Limb (tissue), 2 donors: ENCODE measurements around the gene FUS.
"Not testable (repeated sequence)": the region's sequence is repeated elsewhere in the genome, so short reads cannot be mapped to it uniquely, and the experiment has no call there.

ENCODE experiments used
- DNase-seq, 2 donors: peaks; one replicate each; pipeline ENCODE4 v3.0.0-alpha.2; 2016; ENCODE audit errors: extremely low spot score in 2 of 2

The FUS gene

DNA sequence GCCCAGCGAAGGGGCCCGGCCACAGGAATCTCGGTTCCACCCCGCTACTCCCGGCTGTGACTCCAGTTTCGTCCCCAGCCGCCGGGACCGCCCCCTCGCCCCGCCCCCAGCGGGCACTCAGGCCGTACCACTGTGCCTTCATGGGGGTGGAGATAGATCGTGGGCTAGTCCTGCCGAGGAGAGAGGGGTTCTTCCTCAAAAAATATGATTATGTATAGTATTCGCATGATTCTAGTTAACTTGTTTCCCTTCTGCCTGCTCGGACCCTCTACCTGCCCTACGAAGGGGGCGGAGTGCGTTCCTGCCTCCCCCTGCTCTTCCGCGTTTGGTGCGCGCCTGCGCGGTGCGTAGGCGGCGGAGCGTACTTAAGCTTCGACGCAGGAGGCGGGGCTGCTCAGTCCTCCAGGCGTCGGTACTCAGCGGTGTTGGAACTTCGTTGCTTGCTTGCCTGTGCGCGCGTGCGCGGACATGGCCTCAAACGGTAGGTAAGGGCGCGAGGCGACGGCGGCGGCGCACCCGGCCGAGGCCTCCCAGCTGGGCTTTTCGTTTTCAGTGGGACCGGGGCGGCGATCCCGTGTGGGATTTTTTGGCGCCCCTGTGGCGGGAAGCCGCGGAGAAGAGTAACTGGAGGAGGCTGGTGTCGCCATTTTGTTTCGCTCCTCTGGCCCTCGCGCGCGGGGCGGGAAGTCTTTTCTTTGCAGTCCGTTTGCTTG is at the start of gene FUS:
TSS of gene FUS (plus strand) at position 393 of the 713 bp plus-strand sequence. CDS start at position 469, 76 bp downstream.
- peak; percentile 93 to 96 for DNase-seq

DNA sequence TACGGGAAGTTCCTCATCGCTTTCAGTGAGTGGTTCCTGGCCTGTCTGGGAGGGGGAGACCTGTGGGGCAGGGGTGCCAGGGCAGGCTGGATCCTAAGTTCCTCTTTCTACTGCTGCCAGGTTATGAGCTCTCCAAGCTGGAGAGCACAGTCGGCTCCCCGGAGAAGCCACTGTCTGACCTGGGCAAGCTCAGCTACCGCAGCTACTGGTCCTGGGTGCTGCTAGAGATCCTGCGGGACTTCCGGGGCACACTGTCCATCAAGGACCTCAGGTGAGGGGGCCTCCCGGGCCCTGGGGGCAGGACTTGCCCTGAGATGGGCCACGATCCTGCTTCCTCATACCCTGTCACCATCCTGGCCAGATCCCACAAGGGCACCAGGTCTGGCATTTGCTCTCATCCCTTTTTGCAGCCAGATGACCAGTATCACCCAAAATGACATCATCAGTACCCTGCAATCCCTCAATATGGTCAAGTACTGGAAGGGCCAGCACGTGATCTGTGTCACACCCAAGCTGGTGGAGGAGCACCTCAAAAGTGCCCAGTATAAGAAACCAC is 49.5 kb upstream of the FUS start:
- no peak for DNase-seq

DNA sequence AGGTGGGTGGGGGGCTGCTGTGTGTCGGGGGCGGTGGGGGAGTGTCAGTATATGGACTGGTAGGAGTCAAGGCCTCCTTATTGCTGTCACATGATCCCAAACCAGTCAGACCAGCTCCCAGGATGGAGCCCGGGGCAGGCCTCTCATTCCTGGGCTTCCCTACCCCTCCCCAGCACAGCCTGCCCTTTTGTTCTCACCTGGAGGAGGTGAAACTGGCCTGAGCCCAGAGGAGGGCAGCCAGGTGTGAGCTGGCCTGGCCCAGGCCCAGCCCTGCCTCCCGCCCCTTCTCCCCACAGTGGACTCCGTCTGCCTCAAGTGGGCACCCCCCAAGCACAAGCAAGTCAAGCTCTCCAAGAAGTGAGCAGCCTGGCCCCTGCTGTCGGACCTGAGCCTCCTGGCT is 49.0 kb upstream of the FUS start:
- no peak for DNase-seq

- no peak for DNase-seq
Observed at GRCh38 chr16:31131416-31131815, 48.5 kb upstream of the FUS start.

DNA sequence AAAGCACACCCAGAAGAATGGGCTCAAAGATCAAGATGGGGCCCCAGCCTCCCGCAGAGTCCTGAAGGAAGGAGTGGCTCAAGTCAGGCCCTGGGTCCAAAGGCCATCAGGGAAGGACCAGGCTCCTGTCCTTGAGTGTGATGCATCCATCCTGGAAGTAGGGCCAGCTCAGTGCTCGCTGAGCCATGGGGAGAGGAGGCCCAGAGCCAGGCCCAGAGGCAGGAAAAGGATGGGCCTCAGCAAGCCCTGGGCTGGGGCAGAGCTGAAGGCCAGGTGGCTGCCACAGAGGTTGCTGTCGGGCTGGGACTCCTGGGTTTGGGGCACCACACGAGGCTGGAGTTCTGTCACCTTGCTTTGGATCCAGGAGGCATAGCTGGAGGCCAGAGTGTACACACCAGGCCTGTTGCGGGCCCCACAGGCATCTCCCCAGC is 48.1 kb upstream of the FUS start:
- no peak for DNase-seq

GRCh38 chr16:31132303-31132979 is 47.5 kb upstream of the FUS start:
- DNase-seq: no peak

- no peak for DNase-seq
Observed at GRCh38 chr16:31133046-31133501, 46.9 kb upstream of the FUS start.

DNA sequence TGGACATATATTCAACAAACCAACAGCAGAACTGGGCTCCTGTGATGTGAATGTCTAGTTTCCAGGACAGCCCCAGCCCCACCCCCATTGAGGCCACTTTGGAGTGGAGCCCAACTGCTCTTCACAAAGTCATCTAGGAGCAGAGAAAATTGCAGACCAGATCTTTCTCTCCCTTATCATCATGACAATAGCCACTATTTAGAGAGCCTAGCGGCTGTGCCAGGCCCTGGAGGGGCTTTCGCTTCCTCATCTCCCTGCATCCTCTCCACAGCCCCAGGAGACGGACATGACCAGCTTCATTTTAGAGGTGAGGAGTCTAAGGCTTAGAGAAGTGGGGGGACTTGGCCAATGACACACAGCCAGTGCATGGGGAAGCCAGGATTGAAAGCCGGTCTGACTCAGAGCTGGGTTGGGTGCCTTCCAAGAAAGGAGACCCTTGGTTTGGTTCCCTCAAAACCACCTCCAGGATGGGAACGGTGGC is 45.8 kb upstream of the FUS start:
- no peak for DNase-seq

GRCh38 chr16:31134625-31135534 is 45.1 kb upstream of the FUS start:
- no peak for DNase-seq

- no peak for DNase-seq
Observed at GRCh38 chr16:31135535-31136286, 44.2 kb upstream of the FUS start, which contains the start of gene PRSS8. PRSS8 (minus strand) TSS chr16:31135727; CDS start chr16:31135498, 229 bp downstream.

GRCh38 chr16:31136287-31136662 is 43.7 kb upstream of the FUS start:
- no peak for DNase-seq

- not testable (repeated sequence) for DNase-seq
Observed at GRCh38 chr16:31136822-31137499, 43.0 kb upstream of the FUS start.

DNA sequence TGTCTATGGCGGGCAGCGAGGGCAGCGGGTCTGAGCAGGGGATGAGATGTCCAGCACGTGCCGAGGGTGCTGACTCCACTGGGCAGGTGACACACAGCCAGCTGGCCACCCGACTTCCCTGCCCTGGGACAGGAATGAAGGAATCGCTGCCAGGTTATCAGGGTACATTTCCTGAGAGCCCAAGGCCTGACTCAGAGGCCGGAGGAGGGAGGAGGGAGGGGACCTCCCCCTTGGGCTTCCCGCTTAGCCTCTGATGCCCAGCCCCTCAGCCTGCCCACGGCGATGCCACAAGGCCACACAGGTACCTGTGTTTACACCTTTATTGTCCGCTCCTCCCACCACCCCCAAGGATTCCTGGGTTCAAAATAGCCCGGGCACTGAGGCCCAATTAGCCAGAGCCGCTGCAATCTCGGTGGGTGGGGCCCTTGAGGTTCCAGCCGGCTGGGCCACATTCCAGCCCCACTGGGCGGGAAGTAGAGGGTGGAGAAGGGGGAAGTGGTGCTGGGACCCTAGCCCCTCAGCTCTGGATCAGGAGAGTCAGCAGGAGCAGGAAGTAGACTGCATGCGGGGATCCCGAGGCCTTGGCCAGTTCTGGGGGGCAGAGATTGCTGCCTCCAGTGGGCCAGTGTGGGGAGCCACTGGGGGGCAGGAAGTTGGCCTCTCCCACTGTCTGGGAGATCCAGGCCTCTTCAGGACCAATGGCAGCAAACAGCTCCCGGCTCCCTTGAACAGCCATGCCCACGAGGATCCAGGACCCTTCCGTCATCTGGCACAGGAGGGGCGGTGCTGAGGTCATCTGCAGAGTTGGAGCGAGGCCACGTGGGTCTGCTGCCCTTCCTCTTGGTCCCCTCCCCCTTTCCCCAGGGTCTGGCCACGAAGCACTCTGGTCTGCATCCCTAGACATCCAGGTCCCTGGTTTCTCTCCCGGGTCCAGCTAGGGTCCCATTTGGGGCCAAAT is 41.0 kb upstream of the FUS start:
- no peak for DNase-seq

- not testable (repeated sequence) for DNase-seq
Observed at GRCh38 chr16:31141071-31141469, 38.9 kb upstream of the FUS start.

DNA sequence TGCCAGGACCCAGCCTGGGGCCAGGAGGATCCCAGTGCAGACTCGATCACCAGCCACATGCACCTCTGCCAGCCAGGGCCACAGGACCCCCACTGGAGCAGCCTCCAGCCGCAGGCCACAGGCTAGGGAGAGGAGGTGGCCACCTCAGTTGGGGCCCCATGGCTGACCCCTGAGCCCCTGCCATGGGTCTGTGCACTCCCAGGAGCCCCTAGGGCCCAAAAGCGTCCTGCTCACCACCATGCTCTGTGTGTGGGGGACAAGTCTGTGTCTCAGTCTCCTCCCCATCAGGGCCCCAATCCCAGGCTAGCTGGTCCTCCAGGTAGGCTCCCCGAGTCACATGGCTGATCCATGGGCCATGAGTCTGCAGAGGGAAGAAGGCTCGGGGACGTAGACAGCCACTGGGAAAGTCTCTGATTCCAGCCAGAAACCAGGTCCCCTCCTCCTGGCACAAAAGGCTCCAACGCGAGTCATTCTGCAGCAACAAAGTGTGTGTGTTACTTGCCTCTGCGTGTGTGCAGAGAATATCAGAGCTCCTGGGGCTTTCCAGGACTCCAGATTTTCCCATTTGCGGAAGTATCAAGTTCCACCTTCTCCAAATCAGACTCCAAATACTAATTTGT is 38.3 kb upstream of the FUS start:
- peak in 1 of 2 donors; percentile 61 for DNase-seq

GRCh38 chr16:31142109-31143010 is 37.6 kb upstream of the FUS start:
- DNase-seq: peak; percentile 98 to 100

- peak in 1 of 2 donors; percentile 57 for DNase-seq
Observed at GRCh38 chr16:31143011-31143693, 36.8 kb upstream of the FUS start.
